GM12865 (cell line): ENCODE data around the gene NRP1.
A peak's percentile ranks its signal among the peaks of the same experiment; 100 is the strongest.
"Not testable (repeated sequence)": the region's sequence is repeated elsewhere in the genome, so short reads cannot be mapped to it uniquely, and the experiment has no call there.

Experiments
- DNase-seq: peaks from one replicate; pipeline ENCODE4 v3.0.0; 2010; ENCODE audit warnings: low read depth
- H3K4me3 ChIP-seq: 2 replicates; pipeline ENCODE4 v1.5.1; 2011; ENCODE audit warnings: mild to moderate bottlenecking, low read depth, low read length, control low read depth
- TF ChIP-seq, protein P1 (sequence below): IDR thresholded peaks from 2 replicates; pipeline ENCODE4 v1.5.1; 2011; ENCODE audit warnings: low read length, control low read depth, low read depth, inconsistent platforms; ENCODE audit not compliant: insufficient read depth; ENCODE audit errors: missing control alignments

Gene NRP1

DNA sequence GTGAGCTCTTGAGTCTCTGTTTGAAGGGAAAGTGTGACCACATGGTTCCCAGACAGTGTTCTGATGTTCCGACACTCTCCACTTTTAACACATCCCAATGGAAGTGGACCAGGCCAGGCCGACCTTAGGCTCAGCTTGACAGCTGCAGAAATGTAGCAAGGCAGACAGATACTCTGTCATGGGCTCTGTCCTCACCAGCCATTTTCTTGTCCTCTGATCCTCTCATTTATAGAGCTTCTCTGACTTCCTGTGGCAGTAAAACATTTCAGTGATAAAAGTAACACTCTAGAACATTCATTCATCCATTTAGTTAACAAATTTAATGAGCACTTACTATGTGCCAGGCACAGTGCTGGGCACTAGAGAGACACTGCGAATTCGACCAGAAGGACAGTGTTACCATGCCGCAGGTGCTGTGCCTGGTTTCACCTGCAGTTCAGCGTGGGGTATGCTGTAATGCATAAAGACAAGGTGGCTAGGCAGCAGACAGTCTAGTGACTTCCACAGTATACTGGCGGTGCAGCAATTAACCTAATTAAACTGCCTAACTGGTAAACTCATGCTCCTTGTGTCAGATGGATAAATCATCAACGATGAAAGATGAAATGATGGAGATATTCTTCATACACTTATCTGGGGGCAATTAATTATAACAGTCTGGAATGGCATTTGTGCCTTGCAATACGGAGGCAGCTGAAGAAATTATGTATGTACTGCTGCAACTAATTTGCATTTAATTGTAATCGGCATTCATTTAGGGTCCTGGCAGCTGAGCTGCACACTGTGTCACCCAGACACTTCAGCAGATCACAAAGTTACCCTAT lies 188.1 kb downstream of the NRP1 start:
- DNase-seq: no peak
- H3K4me3 ChIP-seq: no peak overlapping the region
- TF ChIP-seq, protein P1, sequence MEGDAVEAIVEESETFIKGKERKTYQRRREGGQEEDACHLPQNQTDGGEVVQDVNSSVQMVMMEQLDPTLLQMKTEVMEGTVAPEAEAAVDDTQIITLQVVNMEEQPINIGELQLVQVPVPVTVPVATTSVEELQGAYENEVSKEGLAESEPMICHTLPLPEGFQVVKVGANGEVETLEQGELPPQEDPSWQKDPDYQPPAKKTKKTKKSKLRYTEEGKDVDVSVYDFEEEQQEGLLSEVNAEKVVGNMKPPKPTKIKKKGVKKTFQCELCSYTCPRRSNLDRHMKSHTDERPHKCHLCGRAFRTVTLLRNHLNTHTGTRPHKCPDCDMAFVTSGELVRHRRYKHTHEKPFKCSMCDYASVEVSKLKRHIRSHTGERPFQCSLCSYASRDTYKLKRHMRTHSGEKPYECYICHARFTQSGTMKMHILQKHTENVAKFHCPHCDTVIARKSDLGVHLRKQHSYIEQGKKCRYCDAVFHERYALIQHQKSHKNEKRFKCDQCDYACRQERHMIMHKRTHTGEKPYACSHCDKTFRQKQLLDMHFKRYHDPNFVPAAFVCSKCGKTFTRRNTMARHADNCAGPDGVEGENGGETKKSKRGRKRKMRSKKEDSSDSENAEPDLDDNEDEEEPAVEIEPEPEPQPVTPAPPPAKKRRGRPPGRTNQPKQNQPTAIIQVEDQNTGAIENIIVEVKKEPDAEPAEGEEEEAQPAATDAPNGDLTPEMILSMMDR: no peak

DNA sequence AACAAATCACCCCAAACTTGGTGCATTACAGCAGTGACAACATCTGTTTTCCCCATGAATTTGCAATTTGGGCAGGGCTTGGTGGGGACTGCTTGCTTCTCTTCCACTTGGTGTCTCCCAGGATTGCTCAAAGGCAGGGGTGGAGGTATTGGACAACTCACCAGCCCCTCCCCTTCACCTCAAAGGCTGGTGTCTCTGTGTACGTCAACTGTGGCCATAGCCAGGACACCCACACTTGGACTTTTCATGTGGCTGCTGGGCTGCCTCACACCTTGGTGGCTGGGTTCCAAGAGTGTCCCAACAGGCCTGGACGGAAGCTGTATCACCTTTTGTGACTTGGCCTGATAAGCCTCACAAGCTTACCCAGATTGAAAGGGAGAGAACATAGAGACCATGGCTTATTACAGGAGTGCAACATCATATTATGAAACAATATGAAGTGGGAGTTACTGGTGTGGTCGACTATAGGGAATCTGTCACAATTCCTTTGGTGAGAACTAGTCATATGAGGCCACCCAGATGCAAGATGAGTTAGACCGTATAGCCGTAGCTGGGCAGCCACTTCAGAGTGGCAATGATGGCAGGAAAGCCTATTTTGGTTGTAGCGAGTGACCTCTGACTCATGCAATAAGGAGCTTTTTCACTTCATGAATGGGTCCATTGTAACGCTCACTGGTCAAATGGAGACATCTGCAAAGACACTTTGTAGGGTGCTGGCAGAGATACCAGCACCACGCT lies 188.8 kb downstream of the NRP1 start:
- DNase-seq: no peak
- TF ChIP-seq, protein P1: no peak
- H3K4me3 ChIP-seq: no peak overlapping the region

DNA sequence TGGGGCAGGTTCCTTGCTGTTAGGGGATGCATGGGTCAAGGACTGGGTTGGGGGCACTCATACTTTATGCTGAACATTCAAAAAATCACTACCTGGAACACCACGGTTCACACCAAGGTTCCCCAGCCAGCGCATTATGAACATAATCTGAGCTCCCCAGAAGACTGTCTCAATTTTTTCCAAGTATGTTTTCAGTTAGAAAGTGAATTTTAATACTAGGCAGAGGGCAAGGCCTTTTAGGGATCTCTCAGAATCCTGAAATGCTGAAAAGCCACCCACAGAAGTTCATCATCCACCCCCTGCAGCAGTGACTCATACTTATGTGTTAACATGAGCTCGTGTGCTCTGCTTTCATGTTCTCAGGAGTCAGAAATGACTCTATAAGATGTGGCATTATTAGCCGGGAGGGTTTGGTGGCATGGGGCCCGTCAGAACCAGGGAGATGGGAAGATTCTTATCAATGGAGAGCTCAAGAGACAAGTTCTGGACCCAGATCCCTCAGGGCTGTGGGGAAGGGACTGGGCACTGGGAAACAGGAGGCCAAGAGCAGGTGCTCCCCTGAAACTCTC lies 191.2 kb downstream of the NRP1 start:
- no peak for DNase-seq
- no peak overlapping the region for H3K4me3 ChIP-seq
- TF ChIP-seq, protein P1: no peak

DNA sequence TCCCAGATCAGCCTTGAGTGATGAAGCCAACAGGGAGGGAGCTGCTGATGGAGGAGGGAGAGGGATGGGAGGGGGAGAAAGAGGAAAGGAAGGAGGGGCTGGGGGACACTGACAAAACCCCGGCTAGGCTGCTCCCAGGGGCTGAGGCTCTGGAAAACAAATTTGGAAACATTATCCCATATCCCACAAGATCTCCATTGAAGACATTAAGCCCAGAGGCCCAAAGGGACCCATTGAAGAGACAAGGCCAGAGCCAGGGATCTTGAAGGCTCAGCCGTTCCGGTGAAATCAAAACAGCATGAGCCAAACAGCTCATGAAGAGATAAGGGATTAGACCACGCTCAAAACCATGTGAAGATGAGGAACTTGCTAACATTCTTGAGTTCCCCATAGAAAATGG lies 192.2 kb downstream of the NRP1 start:
- no peak for DNase-seq
- TF ChIP-seq, protein P1: no peak
- no peak overlapping the region for H3K4me3 ChIP-seq

DNA sequence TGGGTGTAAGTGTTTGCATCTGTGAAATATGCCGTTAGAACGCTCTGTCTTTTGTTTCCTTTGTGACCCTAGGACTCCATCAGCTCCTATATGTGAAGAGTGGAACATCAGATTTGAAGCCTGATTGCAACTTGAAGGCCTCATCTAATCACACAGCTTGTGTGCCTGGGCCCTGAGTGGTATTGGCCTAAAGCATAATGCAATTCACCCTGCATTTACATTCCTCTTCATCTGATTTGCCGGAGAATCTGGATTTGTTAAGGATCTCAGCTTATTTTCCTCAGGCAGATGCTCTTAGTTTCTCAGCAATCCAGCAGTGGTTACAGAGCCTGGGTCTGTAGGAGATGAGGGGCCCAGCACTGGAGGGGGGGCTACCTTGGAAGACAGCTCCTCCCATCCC lies 193.2 kb downstream of the NRP1 start:
- no peak overlapping the region for H3K4me3 ChIP-seq
- TF ChIP-seq, protein P1: no peak
- no peak for DNase-seq

DNA sequence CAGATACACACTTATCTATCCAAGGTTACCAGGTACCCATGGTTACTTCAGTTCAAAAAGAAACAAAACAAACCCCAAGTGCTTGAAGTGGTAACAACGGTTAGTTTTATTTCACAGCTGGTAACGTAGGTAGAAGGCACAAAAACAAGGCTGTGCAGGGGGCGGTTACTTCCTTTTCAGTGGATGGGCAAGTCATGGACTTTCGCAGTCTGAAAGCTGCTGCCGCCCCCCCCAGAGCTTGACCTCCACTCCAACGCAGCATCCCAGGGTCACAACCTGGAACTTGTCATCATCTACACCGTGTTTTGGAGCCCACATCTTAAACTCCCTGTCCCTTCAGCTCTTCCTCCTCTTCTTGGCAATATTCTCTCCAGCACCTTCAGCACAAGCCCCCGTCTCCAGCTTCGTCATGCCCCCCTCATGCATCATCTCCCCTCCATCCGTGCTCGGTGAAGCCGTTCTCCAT lies 195.3 kb downstream of the NRP1 start:
- peak; percentile 10 for DNase-seq
- TF ChIP-seq, protein P1: no peak
- H3K4me3 ChIP-seq: no peak overlapping the region

DNA sequence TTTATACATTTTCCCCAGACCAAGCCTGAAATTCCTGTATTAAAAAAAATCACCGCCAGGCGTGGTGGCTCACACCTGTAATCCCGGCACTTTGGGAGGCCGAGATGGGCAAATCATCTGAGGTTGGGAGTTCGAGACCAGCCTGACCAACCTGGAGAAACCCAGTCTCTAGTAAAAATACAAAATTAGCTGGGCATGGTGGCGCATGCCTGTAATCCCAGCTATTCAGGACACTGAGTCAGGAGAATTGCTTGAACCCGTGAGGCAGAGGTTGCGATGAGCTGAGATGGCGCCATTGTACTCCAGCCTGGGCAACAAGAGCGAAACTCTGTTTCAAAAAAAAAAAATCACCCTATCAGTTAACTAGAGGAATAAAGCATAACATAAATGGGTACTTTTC lies 195.8 kb downstream of the NRP1 start:
- not testable (repeated sequence) for H3K4me3 ChIP-seq, DNase-seq
